ENCODE results near the gene ZNF225.
A peak's percentile ranks its signal among the peaks of the same experiment; 100 is the strongest.

Gene ZNF225

GRCh38 chr19:44113138-44113783 is at the start of gene ZNF225:
TSS of gene ZNF225 (plus strand) at chr19:44113399. CDS start at chr19:44115828, 2,429 bp downstream.
- TF ChIP-seq CTCF (IDR thresholded peaks at IDR 0.05; ENCODE audit: low read depth, low read length, missing control alignments): no peak
- DNase-seq (ENCODE audit: extremely low read depth, low read depth): peak; percentile 98

DNA sequence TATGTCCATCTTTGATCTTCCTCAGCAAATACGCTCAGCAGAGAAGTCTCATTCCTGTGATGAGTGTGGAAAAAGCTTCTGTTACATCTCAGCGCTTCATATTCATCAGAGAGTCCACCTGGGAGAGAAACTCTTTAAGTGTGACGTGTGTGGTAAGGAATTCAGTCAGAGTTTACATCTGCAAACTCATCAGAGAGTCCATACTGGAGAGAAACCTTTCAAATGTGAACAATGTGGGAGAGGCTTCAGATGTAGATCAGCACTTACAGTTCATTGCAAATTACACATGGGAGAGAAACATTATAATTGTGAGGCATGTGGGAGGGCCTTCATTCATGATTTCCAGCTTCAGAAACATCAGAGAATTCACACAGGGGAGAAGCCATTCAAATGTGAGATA is 46.9 kb upstream of the ZNF225 start:
- DNase-seq (ENCODE audit: extremely low read depth, low read depth): no peak
- H3K4me3 ChIP-seq (replicated peaks; ENCODE audit: low read depth, low read length): no peak overlapping the region
- no peak for TF ChIP-seq CTCF (IDR thresholded peaks at IDR 0.05; ENCODE audit: low read depth, low read length, missing control alignments)

More at GRCh38 chr19:44113138-44113783, at the start of gene ZNF225:
- H3K4me3 ChIP-seq (replicated peaks; ENCODE audit: low read depth, low read length): peak within 1 kb of the TSS; percentile 85

- no peak for DNase-seq (ENCODE audit: extremely low read depth, low read depth)
- no peak for TF ChIP-seq CTCF (IDR thresholded peaks at IDR 0.05; ENCODE audit: low read depth, low read length, missing control alignments)
- no peak overlapping the region for H3K4me3 ChIP-seq (replicated peaks; ENCODE audit: low read depth, low read length)
Measured at GRCh38 chr19:44069415-44069814, 43.8 kb upstream of the ZNF225 start.

DNA sequence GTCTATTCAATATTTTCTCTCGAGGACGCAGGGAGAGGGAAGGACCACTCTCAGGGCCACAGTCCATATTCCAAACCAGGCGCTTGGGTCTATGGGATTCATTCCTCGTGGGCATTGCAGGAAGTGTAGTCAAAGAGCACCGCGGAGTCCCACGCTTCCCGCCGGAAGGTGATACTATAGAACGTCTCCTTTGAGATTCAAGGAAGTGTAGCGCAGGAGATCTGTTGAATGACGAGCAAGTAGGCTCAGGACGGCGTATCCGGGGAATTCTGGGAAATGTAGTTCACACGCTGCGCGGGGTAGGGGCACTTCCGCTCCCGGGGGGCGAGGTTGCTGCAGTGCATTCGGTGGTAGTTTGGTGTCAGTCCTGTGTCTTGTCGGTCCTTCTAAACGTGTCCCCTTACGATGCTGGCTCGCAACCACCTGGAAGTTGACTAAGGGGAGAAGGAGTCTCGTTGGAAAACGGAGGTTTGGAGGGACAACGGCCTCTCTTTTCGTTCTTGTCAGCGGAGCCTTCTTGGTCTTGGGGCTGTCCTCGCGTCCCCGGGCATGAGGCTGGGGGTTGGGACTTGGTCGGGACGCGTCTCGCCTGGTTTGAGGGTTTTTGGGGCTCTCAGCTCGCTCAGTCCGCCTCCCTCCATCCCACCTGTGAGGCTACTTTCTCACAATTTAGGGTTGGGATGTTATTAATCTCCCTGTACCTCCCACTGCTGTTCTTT is 41.2 kb upstream of the ZNF225 start, which contains the start of gene ZNF284:
Gene ZNF284 (plus strand): TSS at position 336 of the 719 bp plus-strand sequence. CDS start 4,231 bp downstream, outside the sequence.
- peak within 1 kb of the TSS; percentile 61 for H3K4me3 ChIP-seq (replicated peaks; ENCODE audit: low read depth, low read length)
- peak; percentile 85 for DNase-seq (ENCODE audit: extremely low read depth, low read depth)
- no peak for TF ChIP-seq CTCF (IDR thresholded peaks at IDR 0.05; ENCODE audit: low read depth, low read length, missing control alignments)

GRCh38 chr19:44072543-44073401 is 40.4 kb upstream of the ZNF225 start:
- peak overlapping the region; percentile 61 for H3K4me3 ChIP-seq (replicated peaks; ENCODE audit: low read depth, low read length)
- TF ChIP-seq CTCF (IDR thresholded peaks at IDR 0.05; ENCODE audit: low read depth, low read length, missing control alignments): no peak
- no peak for DNase-seq (ENCODE audit: extremely low read depth, low read depth)

- DNase-seq (ENCODE audit: extremely low read depth, low read depth): no peak
- H3K4me3 ChIP-seq (replicated peaks; ENCODE audit: low read depth, low read length): no peak overlapping the region
- no peak for TF ChIP-seq CTCF (IDR thresholded peaks at IDR 0.05; ENCODE audit: low read depth, low read length, missing control alignments)
Measured at GRCh38 chr19:44076325-44076724, 36.9 kb upstream of the ZNF225 start.

Data from HFF-Myc (cell line).